OCI-LY1 (cell line): ENCODE data around the gene IFI35.

Experiments
- H2AFZ ChIP-seq: fragments of 200-600 bp; sonication (generic), shearing (Covaris generic); 2 replicates; pipeline ENCODE4 v1.6.0; 2014; ENCODE audit warnings: antibody characterized with exemption, mild to moderate bottlenecking, low read length
- H3F3A ChIP-seq: fragments of 200-600 bp; sonication (generic), shearing (Covaris generic); 2 replicates; pipeline ENCODE4 v1.6.0; 2014; ENCODE audit warnings: mild to moderate bottlenecking, antibody characterized with exemption, low read length, moderate library complexity; ENCODE audit not compliant: insufficient read depth
- H3K27ac ChIP-seq: fragments of 200-600 bp; sonication (generic); 2 replicates; pipeline ENCODE4 v1.5.1; 2014; ENCODE audit warnings: low read length, mixed run types, mild to moderate bottlenecking, low read depth; ENCODE audit not compliant: poor library complexity, severe bottlenecking
- H3K27me3 ChIP-seq: fragments of 200-600 bp; sonication (generic); 2 replicates; pipeline ENCODE4 v1.6.0; 2014; ENCODE audit warnings: antibody characterized with exemption, mild to moderate bottlenecking, low read length, moderate library complexity; ENCODE audit not compliant: insufficient read depth
- H3K36me3 ChIP-seq: fragments of 200-600 bp; sonication (generic); 2 replicates; pipeline ENCODE4 v1.6.1; 2014; ENCODE audit warnings: mild to moderate bottlenecking, antibody characterized with exemption, low read length, moderate library complexity, mixed read lengths; ENCODE audit not compliant: insufficient read depth
- H3K4me1 ChIP-seq: fragments of 200-600 bp; sonication (generic); 2 replicates; pipeline ENCODE4 v1.5.1; 2014; ENCODE audit warnings: mild to moderate bottlenecking, low read length, moderate library complexity; ENCODE audit not compliant: insufficient read depth, severe bottlenecking
- H3K4me2 ChIP-seq: fragments of 200-600 bp; sonication (generic), shearing (Covaris generic); 2 replicates; pipeline ENCODE4 v1.6.1; 2014; ENCODE audit warnings: low read length
- H3K4me3 ChIP-seq: fragments of 200-600 bp; sonication (generic); 2 replicates; pipeline ENCODE4 v1.5.1; 2014; ENCODE audit warnings: low read length, low read depth, mild to moderate bottlenecking, mixed read lengths; ENCODE audit not compliant: poor library complexity, severe bottlenecking
- H3K79me2 ChIP-seq: fragments of 200-600 bp; shearing (Covaris generic); 2 replicates; pipeline ENCODE4 v1.6.1; 2016; ENCODE audit warnings: mixed run types, low read length, mixed read lengths; ENCODE audit not compliant: insufficient read depth
- H3K9ac ChIP-seq: fragments of 200-600 bp; sonication (generic), shearing (Covaris generic); 2 replicates; pipeline ENCODE4 v1.6.1; 2014; ENCODE audit warnings: mild to moderate bottlenecking, low read length, mixed read lengths
- H3K9me2 ChIP-seq: fragments of 200-600 bp; sonication (generic), shearing (Covaris generic); 2 replicates; pipeline ENCODE4 v1.6.1; 2014; ENCODE audit warnings: low read depth, mild to moderate bottlenecking, low read length, mixed read lengths
- H3K9me3 ChIP-seq: fragments of 200-600 bp; shearing (Covaris generic); 2 replicates; pipeline ENCODE4 v1.6.1; 2014; ENCODE audit warnings: low read length, mixed read lengths
- H4K20me1 ChIP-seq: fragments of 200-600 bp; sonication (generic), shearing (Covaris generic); 2 replicates; pipeline ENCODE4 v1.6.0; 2016; ENCODE audit warnings: mild to moderate bottlenecking, low read length; ENCODE audit not compliant: insufficient read depth
- EZH2 ChIP-seq: fragments of 200-600 bp; sonication (generic), shearing (Covaris generic); IDR thresholded peaks from 2 replicates; pipeline ENCODE4 v1.8.0; 2017; ENCODE audit warnings: borderline replicate concordance, mixed run types, mild to moderate bottlenecking, antibody characterized with exemption, low read length, moderate library complexity, mixed read lengths
- TF ChIP-seq, protein P1 (sequence below): fragments of 200-600 bp; sonication (generic), shearing (Covaris generic); IDR thresholded peaks from 2 replicates; pipeline ENCODE4 v1.5.1; 2017; ENCODE audit warnings: mild to moderate bottlenecking, antibody characterized with exemption, low read length, moderate library complexity, mixed read lengths

Gene IFI35

DNA sequence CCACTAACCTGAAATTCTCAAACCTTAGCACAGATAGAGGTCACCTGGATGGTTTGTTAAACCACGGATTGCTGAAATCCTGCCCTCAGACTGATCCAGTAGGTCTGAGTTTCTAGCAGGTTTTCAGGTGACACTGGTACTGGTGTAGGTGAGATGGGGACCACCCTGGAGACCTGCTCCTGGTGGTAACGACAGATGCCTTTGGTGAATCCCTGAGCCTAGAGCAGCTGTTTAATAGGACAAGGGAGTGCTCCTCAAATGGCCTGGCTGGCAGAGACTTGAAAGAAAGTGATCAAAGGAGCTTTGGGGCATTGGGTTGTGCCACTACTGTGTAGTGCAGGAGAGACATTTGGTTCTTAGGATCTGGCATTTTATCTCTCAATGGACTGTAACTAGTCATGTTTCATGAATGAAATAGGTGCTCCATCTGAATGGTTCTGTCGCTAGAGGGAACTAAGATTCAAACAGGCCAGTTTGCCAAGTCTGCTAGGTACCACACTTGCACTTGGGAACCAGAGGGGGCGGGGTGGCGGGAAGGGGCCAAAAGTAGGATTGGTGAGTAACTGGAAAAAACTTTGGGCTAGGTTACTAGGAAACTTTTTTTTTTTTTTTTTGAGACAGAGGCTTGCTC is 2.9 kb upstream of the IFI35 start:
- Histone ChIP-seq H3K9me2 (no peaks in the 10 kb centered on the region), H3K27ac (peak overlapping the region; percentile 35), H3K79me2 (peaks cover 16% of the 10 kb centered on the region), H3K36me3 (peaks cover 62% of the 10 kb centered on the region), H3K4me3 (no peak overlapping the region), H4K20me1 (no peaks in the 10 kb centered on the region), H3K4me2 (no peak overlapping the region), H3K4me1 (peaks cover 18% of the 10 kb centered on the region), H3K9ac (no peak overlapping the region), H3K9me3 (no peaks in the 10 kb centered on the region), H2AFZ (no peak overlapping the region), H3F3A (peaks cover 6% of the 10 kb centered on the region; the same call in 1 of the 2 replicates), H3K27me3 (no peaks in the 10 kb centered on the region)
- TF ChIP-seq, protein P1, sequence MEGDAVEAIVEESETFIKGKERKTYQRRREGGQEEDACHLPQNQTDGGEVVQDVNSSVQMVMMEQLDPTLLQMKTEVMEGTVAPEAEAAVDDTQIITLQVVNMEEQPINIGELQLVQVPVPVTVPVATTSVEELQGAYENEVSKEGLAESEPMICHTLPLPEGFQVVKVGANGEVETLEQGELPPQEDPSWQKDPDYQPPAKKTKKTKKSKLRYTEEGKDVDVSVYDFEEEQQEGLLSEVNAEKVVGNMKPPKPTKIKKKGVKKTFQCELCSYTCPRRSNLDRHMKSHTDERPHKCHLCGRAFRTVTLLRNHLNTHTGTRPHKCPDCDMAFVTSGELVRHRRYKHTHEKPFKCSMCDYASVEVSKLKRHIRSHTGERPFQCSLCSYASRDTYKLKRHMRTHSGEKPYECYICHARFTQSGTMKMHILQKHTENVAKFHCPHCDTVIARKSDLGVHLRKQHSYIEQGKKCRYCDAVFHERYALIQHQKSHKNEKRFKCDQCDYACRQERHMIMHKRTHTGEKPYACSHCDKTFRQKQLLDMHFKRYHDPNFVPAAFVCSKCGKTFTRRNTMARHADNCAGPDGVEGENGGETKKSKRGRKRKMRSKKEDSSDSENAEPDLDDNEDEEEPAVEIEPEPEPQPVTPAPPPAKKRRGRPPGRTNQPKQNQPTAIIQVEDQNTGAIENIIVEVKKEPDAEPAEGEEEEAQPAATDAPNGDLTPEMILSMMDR, result no peak
- no peak for TF ChIP-seq EZH2

DNA sequence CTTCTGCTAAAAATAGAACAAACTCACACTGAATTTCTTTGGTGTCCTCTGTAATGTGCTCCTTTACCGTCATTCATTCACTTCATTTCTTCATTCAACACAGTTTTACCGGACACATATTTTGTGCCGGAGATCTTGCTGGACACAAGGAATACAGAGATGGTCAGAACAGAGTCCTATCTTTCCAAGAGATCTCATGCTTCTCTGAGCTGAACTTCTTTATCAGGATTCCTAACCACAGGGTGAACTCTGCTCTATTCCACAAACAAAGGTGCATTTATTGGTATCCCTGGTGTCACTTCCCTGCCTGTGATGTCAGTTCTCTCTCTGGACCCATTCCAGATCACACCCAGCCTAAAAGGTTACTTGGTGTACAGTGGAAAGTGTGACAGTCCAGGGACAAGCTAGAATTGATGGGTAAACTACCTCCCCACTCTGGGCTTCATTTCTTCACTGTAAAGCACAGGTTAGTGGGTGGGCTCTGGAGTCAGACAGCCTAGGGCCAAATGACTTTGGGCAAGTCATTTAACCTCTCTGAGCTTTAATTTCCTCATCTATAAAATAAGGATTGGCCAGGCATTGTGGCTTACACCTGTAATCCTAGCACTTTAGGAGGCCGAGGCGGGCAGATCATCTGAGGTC is 4.2 kb downstream of the IFI35 start:
- Histone ChIP-seq H4K20me1 (no peaks in the 10 kb centered on the region), H3K4me2 (no peak overlapping the region), H3K27me3 (no peaks in the 10 kb centered on the region), H3K4me3 (no peak overlapping the region), H3K4me1 (peaks cover 5% of the 10 kb centered on the region), H3F3A (no peaks in the 10 kb centered on the region), H2AFZ (no peak overlapping the region), H3K9me2 (no peaks in the 10 kb centered on the region), H3K27ac (no peak overlapping the region), H3K9ac (no peak overlapping the region), H3K36me3 (peaks cover 4% of the 10 kb centered on the region; the same call in 1 of the 2 replicates), H3K79me2 (no peaks in the 10 kb centered on the region), H3K9me3 (no peaks in the 10 kb centered on the region)
- TF ChIP-seq EZH2, result no peak
- TF ChIP-seq, protein P1, result no peak

DNA sequence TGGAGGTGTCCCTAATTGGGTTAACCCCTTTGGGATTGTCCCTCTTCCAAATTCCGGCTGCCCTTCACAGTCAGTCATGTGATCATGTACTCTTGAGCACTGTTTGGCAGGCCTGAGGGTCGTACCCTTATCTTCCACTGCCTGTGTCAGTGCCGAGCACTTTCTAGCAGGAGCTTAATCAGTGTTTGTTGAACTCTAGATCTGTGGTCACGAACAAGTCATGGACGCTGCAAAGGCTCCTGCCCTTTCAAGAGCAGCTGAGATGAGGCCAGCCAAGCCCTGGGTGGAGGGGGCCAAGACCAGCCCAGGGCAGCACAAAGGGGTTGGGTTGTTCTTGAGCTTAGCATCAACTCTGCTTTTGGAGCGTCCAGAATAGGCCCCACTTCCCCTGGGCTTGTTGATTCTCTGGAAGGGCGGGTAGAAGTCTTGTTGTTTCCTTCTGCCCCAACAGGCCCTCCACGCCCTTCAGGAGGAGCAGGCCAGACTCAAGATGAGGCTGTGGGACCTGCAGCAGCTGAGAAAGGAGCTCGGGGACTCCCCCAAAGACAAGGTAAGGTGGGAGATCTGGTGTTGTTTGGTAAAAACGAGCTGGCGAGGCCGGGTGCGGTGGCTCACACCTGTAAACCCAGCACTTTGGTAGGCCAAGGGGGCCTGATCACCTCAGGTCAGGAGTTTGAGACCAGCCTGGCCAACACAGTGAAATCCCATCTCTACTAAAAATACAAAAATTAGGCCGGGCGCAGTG is 5.3 kb downstream of the IFI35 start:
- H3F3A ChIP-seq, result no peaks in the 10 kb centered on the region
- TF ChIP-seq EZH2, result no peak
- TF ChIP-seq, protein P1, result no peak
- no peaks in the 10 kb centered on the region for H3K27me3 ChIP-seq
- no peak overlapping the region for H3K4me2 ChIP-seq
- peaks cover 3% of the 10 kb centered on the region for H3K4me1 ChIP-seq
- no peak overlapping the region for H3K9ac ChIP-seq
- no peak overlapping the region for H3K4me3 ChIP-seq
- H3K9me3 ChIP-seq, result no peaks in the 10 kb centered on the region
- H3K9me2 ChIP-seq, result no peaks in the 10 kb centered on the region
- no peak overlapping the region for H3K27ac ChIP-seq
- H3K36me3 ChIP-seq, result peaks cover 7% of the 10 kb centered on the region; the same call in 1 of the 2 replicates
- no peak overlapping the region for H2AFZ ChIP-seq
- H4K20me1 ChIP-seq, result no peaks in the 10 kb centered on the region
- no peaks in the 10 kb centered on the region for H3K79me2 ChIP-seq
